Common myeloid progenitor, CD34-positive (primary cell): ENCODE results near the gene BICRAL.

ENCODE experiments used
- CTCF ChIA-PET: fragments of 350-600 bp; sonication (Branson Sonifier 250); formaldehyde crosslinking; loops from one replicate; lab custom pipeline; 2021; ENCODE audit warnings: antibody characterized with exemption; lab: Charles Lee
- POLR2A ChIA-PET: fragments of 350-600 bp; sonication (Branson Sonifier 250); formaldehyde crosslinking; loops from one replicate; lab custom pipeline; 2021; ENCODE audit warnings: antibody characterized with exemption; lab: Charles Lee
- DNase-seq, 3 donors: peaks; one replicate each; pipeline versions ENCODE4 v3.0.0 to v3.0.0-alpha.2; 2013
- H3K27ac ChIP-seq, 2 experiments: 1 replicate in 1 of 2; 2 replicates in 1 of 2; pipeline ENCODE4 v1.7.0; 2013; ENCODE audit warnings: inconsistent platforms in 2 of 2, low read length in 2 of 2, mild to moderate bottlenecking in 2 of 2, low read depth in 1 of 2, moderate library complexity in 1 of 2; ENCODE audit not compliant: severe bottlenecking in 2 of 2, insufficient read depth in 1 of 2, poor library complexity in 1 of 2
- H3K27me3 ChIP-seq, 5 experiments: replicated peaks in 2 of 5; 1 replicate in 3 of 5; 2 replicates in 2 of 5; pipeline versions ENCODE4 v1.6.1 to v1.7.0; 2013; ENCODE audit warnings: low read length in 4 of 5, mild to moderate bottlenecking in 2 of 5, moderate library complexity in 2 of 5, inconsistent platforms in 1 of 5; ENCODE audit not compliant: insufficient read depth in 5 of 5, control insufficient read depth in 4 of 5
- H3K36me3 ChIP-seq, 4 experiments: 1 replicate in 2 of 4; 2 replicates in 2 of 4; pipeline versions ENCODE4 v1.6.1 to v1.7.0; 2013; ENCODE audit warnings: low read length in 3 of 4, control low read depth in 1 of 4, mild to moderate bottlenecking in 1 of 4; ENCODE audit not compliant: control insufficient read depth in 4 of 4, insufficient read depth in 4 of 4
- H3K4me1 ChIP-seq, 4 experiments: 1 replicate in 3 of 4; 2 replicates in 1 of 4; pipeline versions ENCODE4 v1.6.1 to v1.7.1; 2013; ENCODE audit warnings: low read length in 3 of 4, mild to moderate bottlenecking in 3 of 4, control low read depth in 1 of 4, inconsistent platforms in 1 of 4, moderate library complexity in 1 of 4; ENCODE audit not compliant: control insufficient read depth in 4 of 4, insufficient read depth in 4 of 4; ENCODE audit errors: control extremely low read depth in 1 of 4
- H3K4me3 ChIP-seq, 7 experiments: 1 replicate in 4 of 7; 2 replicates in 3 of 7; pipeline versions ENCODE4 v1.5.1 to v1.7.0; 2013; ENCODE audit warnings: mild to moderate bottlenecking in 7 of 7, low read length in 6 of 7, moderate library complexity in 6 of 7, inconsistent platforms in 2 of 7, low read depth in 2 of 7, control low read depth in 1 of 7; ENCODE audit not compliant: insufficient read depth in 4 of 7, control insufficient read depth in 1 of 7; ENCODE audit errors: extremely low read depth in 1 of 7
- H3K9me3 ChIP-seq, 5 experiments: 1 replicate in 4 of 5; 2 replicates in 1 of 5; pipeline versions ENCODE4 v1.6.1 to v1.7.1; 2013; ENCODE audit warnings: low read length in 4 of 5, mild to moderate bottlenecking in 2 of 5, inconsistent platforms in 1 of 5, low read depth in 1 of 5, moderate library complexity in 1 of 5; ENCODE audit not compliant: control insufficient read depth in 4 of 5, insufficient read depth in 2 of 5; ENCODE audit errors: control extremely low read depth in 1 of 5
- WGBS: methylation state at CpG from one replicate; pipeline ENCODE4 v1.1.5; 2013; ENCODE audit not compliant: insufficient coverage; 5-methylcytosine and 5-hydroxymethylcytosine counted together

BICRAL gene

DNA sequence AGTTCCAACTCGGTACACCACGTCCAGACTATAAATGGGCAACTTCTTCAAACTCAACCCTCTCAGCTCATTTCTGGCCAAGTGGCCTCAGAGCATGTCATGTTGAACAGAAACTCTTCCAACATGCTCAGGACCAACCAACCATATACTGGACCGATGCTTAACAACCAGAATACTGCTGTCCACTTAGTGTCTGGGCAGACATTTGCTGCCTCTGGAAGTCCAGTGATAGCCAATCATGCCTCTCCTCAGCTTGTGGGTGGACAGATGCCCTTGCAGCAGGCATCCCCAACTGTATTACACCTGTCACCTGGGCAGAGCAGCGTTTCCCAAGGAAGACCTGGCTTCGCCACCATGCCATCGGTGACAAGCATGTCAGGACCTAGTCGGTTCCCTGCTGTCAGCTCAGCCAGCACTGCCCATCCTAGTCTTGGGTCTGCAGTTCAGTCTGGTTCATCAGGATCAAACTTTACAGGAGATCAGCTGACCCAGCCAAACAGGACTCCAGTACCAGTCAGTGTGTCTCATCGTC lies 47.8 kb downstream of the BICRAL start:
- no peak for DNase-seq
- ChIA-PET POLR2A (no interaction called here), CTCF (no interaction called here)
- Histone ChIP-seq H3K27me3 (no peaks in the 10 kb centered on the region), H3K4me1 (no peaks in the 10 kb centered on the region), H3K27ac (no peak overlapping the region), H3K36me3 (peaks cover 19 to 52% (median 35%) of the 10 kb centered on the region in 4 experiments), H3K9me3 (no peaks in the 10 kb centered on the region), H3K4me3 (no peak overlapping the region)
- WGBS = 99% methylated on average over 7 of the region's 8 CpGs

GRCh38 chr6:42831237-42831636 lies 49.4 kb downstream of the BICRAL start:
- ChIA-PET CTCF (interaction anchor here (0.9 to 1.8 kb wide), 4 partner anchors 11 to 127 kb away, joined by 3 to 4 read pairs (median 4); no protein-coding TSS in a partner anchor), POLR2A (no interaction called here)
- no peaks in the 10 kb centered on the region for H3K27me3 ChIP-seq
- no peak overlapping the region for H3K4me3 ChIP-seq
- H3K36me3 ChIP-seq = peaks cover 19 to 53% (median 33%) of the 10 kb centered on the region in 4 experiments
- H3K4me1 ChIP-seq = no peaks in the 10 kb centered on the region
- no peak overlapping the region for H3K27ac ChIP-seq
- 100% methylated on average over 1 of the region's 3 CpGs for WGBS
- no peak for DNase-seq
- no peaks in the 10 kb centered on the region for H3K9me3 ChIP-seq

DNA sequence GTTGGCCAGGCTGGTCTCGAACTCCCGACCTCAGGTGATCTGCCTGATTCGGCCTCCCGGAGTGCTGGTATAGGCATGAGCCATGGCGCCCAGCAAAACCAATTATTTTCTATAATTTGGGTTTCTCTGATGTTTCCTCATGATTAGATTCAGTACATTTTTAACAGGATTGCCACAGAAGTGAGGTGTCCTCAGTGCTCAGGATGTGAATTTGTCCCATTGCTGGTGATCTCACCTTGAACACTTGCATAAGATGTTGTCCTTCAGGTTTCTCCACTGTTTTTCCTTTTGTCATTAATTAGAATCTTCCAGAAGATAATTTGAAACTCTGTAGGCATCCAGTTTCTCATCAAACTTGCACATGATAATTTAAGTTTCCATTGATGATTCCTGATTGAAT lies 52.2 kb downstream of the BICRAL start:
- no peak overlapping the region for H3K4me3 ChIP-seq
- no peak for DNase-seq
- peaks cover 14 to 31% (median 25%) of the 10 kb centered on the region in 4 experiments for H3K36me3 ChIP-seq
- H3K27me3 ChIP-seq = no peaks in the 10 kb centered on the region
- POLR2A ChIA-PET = no interaction called here
- no peak overlapping the region for H3K27ac ChIP-seq
- H3K9me3 ChIP-seq = no peaks in the 10 kb centered on the region
- no peaks in the 10 kb centered on the region for H3K4me1 ChIP-seq
- CTCF ChIA-PET = interaction anchor here (1.3 kb wide), 1 partner anchor 173 kb away, joined by 6 read pairs; no protein-coding TSS in a partner anchor
- WGBS = 98% methylated on average over 5 of the region's 5 CpGs

- POLR2A ChIA-PET = interaction anchor here (0.7 kb wide), 1 partner anchor 77 kb away, joined by 3 read pairs; no protein-coding TSS in a partner anchor
- DNase-seq = peak in 2 of 3 donors; percentile 30 to 32
- peaks cover 0 to 7% (median 2%) of the 10 kb centered on the region in 4 experiments for H3K4me1 ChIP-seq
- H3K27me3 ChIP-seq = no peaks in the 10 kb centered on the region
- H3K4me3 ChIP-seq = no peak overlapping the region
- CTCF ChIA-PET = interaction anchor here (0.8 to 1.8 kb wide), 3 partner anchors 18 to 116 kb away, joined by 4 to 6 read pairs (median 4); no protein-coding TSS in a partner anchor
- 81% methylated on average over 6 of the region's 6 CpGs for WGBS
- H3K9me3 ChIP-seq = no peaks in the 10 kb centered on the region
- H3K27ac ChIP-seq = no peak overlapping the region
- peaks cover 3 to 11% (median 7%) of the 10 kb centered on the region in 4 experiments for H3K36me3 ChIP-seq
These were observed 60.2 kb downstream of the BICRAL start for GRCh38 chr6:42841844-42842584.

GRCh38 chr6:42845327-42845694 lies 63.5 kb downstream of the BICRAL start:
- no peak for DNase-seq
- WGBS = 90% methylated on average over 6 of the region's 6 CpGs
- Histone ChIP-seq H3K4me1 (peaks cover 0 to 7% (median 2%) of the 10 kb centered on the region in 4 experiments), H3K27me3 (no peaks in the 10 kb centered on the region), H3K27ac (no peak overlapping the region), H3K9me3 (no peaks in the 10 kb centered on the region), H3K36me3 (peaks cover 0 to 9% (median 4%) of the 10 kb centered on the region in 4 experiments), H3K4me3 (no peak overlapping the region)
- ChIA-PET CTCF (interaction anchor here (1.2 to 1.7 kb wide), 2 partner anchors 24 to 34 kb away, joined by 4 read pairs; no protein-coding TSS in a partner anchor), POLR2A (no interaction called here)

GRCh38 chr6:42846505-42846904 lies 64.7 kb downstream of the BICRAL start:
- WGBS = 100% methylated on average over 2 of the region's 2 CpGs
- H3K27ac ChIP-seq = no peak overlapping the region
- DNase-seq = no peak
- ChIA-PET CTCF (interaction anchor here (0.6 to 1.4 kb wide), 4 partner anchors 10 to 184 kb away, joined by 3 read pairs; no protein-coding TSS in a partner anchor), POLR2A (no interaction called here)
- no peaks in the 10 kb centered on the region for H3K27me3 ChIP-seq
- peaks cover 0 to 9% (median 5%) of the 10 kb centered on the region in 4 experiments for H3K36me3 ChIP-seq
- no peak overlapping the region for H3K4me3 ChIP-seq
- H3K4me1 ChIP-seq = peaks cover 0 to 6% (median 2%) of the 10 kb centered on the region in 4 experiments
- no peaks in the 10 kb centered on the region for H3K9me3 ChIP-seq

GRCh38 chr6:42848700-42849099 lies 66.8 kb downstream of the BICRAL start:
- no peak for DNase-seq
- CTCF ChIA-PET = no interaction called here
- Histone ChIP-seq H3K4me1 (no peaks in the 10 kb centered on the region), H3K27me3 (no peaks in the 10 kb centered on the region), H3K36me3 (peaks cover 3 to 23% (median 11%) of the 10 kb centered on the region in 4 experiments), H3K9me3 (no peaks in the 10 kb centered on the region), H3K27ac (no peak overlapping the region), H3K4me3 (no peak overlapping the region)
- WGBS = 100% methylated on average over 3 of the region's 4 CpGs
- POLR2A ChIA-PET = no interaction called here
